Brain microvascular endothelial cell (primary cell): ENCODE data around the gene THEM4.
"Not testable (repeated sequence)": the region's sequence is repeated elsewhere in the genome, so short reads cannot be mapped to it uniquely, and the experiment has no call there.

Source experiments
- DNase-seq: peaks from one replicate; pipeline ENCODE4 v3.0.0-alpha.2; 2020
- H3K27ac ChIP-seq: fragments of 250-450 bp; sonication (Bioruptor Pico); 2 replicates; pipeline ENCODE4 v1.5.1; 2020; ENCODE audit warnings: mild to moderate bottlenecking, moderate library complexity
- H3K27me3 ChIP-seq: fragments of 250-450 bp; sonication (Bioruptor Pico); replicated peaks from 2 replicates; pipeline ENCODE4 v1.5.1; 2020; ENCODE audit warnings: mild to moderate bottlenecking
- H3K36me3 ChIP-seq: fragments of 250-450 bp; sonication (Bioruptor Pico); replicated peaks from 2 replicates; pipeline ENCODE4 v1.5.1; 2020; ENCODE audit warnings: mild to moderate bottlenecking
- H3K4me3 ChIP-seq: 2 replicates; pipeline ENCODE4 v1.5.1; 2011; ENCODE audit warnings: low read depth, mild to moderate bottlenecking, control low read depth, low read length, moderate library complexity
- CTCF ChIP-seq: IDR thresholded peaks from 2 replicates; pipeline ENCODE4 v1.5.1; 2011; ENCODE audit warnings: low read depth, mild to moderate bottlenecking, moderate library complexity, low read length, control low read depth, inconsistent platforms; ENCODE audit errors: missing control alignments
- in situ Hi-C: cut with HindIII; loops from 2 replicates; pipeline ENCODE4 v1.10.0; 2017; ENCODE audit warnings: low sequenced_read_pairs, low pct_ligation_motif_present

Gene THEM4

GRCh38 chr1:151892190-151892589 is 17.1 kb downstream of the THEM4 start:
- TF ChIP-seq CTCF, result no peak
- peak; percentile 64 for DNase-seq
- Histone ChIP-seq H3K27me3 (no peaks in the 10 kb centered on the region), H3K27ac (no peak overlapping the region), H3K4me3 (no peak overlapping the region), H3K36me3 (no peaks in the 10 kb centered on the region)
- in situ Hi-C loops, result no loop called here

GRCh38 chr1:151891512-151891911 is 17.8 kb downstream of the THEM4 start:
- Histone ChIP-seq H3K36me3 (no peaks in the 10 kb centered on the region), H3K4me3 (no peak overlapping the region), H3K27ac (no peak overlapping the region), H3K27me3 (no peaks in the 10 kb centered on the region)
- no peak for DNase-seq
- in situ Hi-C loops, result no loop called here
- TF ChIP-seq CTCF, result no peak

- H3K36me3 ChIP-seq, result no peaks in the 10 kb centered on the region
- no peak overlapping the region for H3K27ac ChIP-seq
- in situ Hi-C loops, result no loop called here
- TF ChIP-seq CTCF, result peak; percentile 37
- H3K4me3 ChIP-seq, result no peak overlapping the region
- no peaks in the 10 kb centered on the region for H3K27me3 ChIP-seq
- no peak for DNase-seq
Observed at GRCh38 chr1:151888972-151889570, 20.2 kb downstream of the THEM4 start.

- Histone ChIP-seq H3K36me3 (no peaks in the 10 kb centered on the region), H3K27ac (no peak overlapping the region), H3K4me3 (no peak overlapping the region), H3K27me3 (no peaks in the 10 kb centered on the region)
- DNase-seq, result peak; percentile 52
- in situ Hi-C loops, result no loop called here
- TF ChIP-seq CTCF, result no peak
Observed at GRCh38 chr1:151887028-151887427, 22.3 kb downstream of the THEM4 start.

GRCh38 chr1:151885479-151885878 is 23.8 kb downstream of the THEM4 start:
- no peak for TF ChIP-seq CTCF
- no peaks in the 10 kb centered on the region for H3K36me3 ChIP-seq
- H3K27ac ChIP-seq, result no peak overlapping the region
- no peak for DNase-seq
- in situ Hi-C loops, result no loop called here
- no peaks in the 10 kb centered on the region for H3K27me3 ChIP-seq
- no peak overlapping the region for H3K4me3 ChIP-seq

- H3K4me3 ChIP-seq, H3K27ac ChIP-seq, H3K36me3 ChIP-seq, H3K27me3 ChIP-seq, in situ Hi-C loops, DNase-seq: not testable (repeated sequence)
Observed at GRCh38 chr1:151884879-151885278, 24.4 kb downstream of the THEM4 start.

GRCh38 chr1:151884445-151884844 is 24.9 kb downstream of the THEM4 start:
- in situ Hi-C loops, H3K36me3 ChIP-seq, H3K27me3 ChIP-seq: not testable (repeated sequence)

GRCh38 chr1:151883898-151884297 is 25.4 kb downstream of the THEM4 start:
- H3K36me3 ChIP-seq, H3K27me3 ChIP-seq, DNase-seq, in situ Hi-C loops, H3K4me3 ChIP-seq, H3K27ac ChIP-seq: not testable (repeated sequence)

More at GRCh38 chr1:151884445-151884844, 24.9 kb downstream of the THEM4 start:
- not testable (repeated sequence) for H3K4me3 ChIP-seq, DNase-seq, H3K27ac ChIP-seq

GRCh38 chr1:151882918-151883317 is 26.4 kb downstream of the THEM4 start:
- H3K27ac ChIP-seq, DNase-seq, H3K27me3 ChIP-seq, H3K36me3 ChIP-seq, H3K4me3 ChIP-seq, in situ Hi-C loops: not testable (repeated sequence)
